GM10847 (cell line): Measurements from ENCODE around the gene SLC39A7.

Experiments
- POLR2A ChIP-seq: IDR thresholded peaks from 2 replicates; pipeline ENCODE4 v1.6.1; 2011; ENCODE audit not compliant: insufficient read length; ENCODE audit errors: extremely low read depth

Gene SLC39A7, protein sequence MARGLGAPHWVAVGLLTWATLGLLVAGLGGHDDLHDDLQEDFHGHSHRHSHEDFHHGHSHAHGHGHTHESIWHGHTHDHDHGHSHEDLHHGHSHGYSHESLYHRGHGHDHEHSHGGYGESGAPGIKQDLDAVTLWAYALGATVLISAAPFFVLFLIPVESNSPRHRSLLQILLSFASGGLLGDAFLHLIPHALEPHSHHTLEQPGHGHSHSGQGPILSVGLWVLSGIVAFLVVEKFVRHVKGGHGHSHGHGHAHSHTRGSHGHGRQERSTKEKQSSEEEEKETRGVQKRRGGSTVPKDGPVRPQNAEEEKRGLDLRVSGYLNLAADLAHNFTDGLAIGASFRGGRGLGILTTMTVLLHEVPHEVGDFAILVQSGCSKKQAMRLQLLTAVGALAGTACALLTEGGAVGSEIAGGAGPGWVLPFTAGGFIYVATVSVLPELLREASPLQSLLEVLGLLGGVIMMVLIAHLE

DNA sequence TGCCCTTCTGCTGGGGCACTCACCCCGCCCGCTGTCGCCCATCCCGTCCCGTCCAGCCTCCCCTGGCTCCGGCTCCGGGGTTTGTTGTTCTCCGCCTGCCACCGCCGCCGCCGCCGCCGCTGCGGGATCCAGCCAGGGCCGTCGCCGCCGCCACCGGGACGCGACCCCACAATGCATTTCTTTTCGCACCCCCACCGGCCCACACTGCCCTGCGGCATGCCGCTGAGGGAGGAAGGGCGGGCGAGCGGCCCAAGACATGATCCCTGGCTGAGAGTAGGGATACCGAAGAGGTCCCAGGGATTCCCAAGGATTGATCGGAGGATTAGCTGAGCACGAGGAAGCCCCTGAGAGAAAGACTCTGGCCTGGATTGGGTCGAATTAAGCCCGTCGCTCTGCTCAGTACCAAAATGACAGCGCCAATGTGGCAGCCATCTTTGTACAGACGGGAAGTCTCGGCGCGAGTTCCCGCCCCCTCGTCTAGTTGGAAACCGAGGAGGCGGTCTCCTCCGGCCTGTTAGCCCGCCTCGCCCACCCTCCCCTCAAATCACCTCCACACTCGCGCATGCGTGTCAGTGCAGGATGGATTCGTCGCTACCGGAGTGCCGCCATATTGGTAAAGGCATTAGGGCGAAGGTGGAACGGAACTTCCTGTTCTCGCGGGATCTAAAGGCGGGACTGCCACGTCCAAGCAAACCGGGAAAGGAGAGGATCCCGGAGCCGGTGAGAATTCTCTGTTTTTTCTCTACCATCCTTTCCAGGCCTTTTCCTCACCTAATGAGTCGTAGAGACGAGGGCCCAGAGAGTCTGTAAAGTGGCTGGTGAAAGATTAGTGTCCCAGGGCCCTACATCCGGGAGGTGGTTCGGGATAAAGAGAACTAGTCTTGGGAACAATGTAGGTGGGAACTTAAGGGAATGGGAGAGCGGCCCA, at the start of gene SLC39A7, which contains the start of gene RXRB:
TSS of gene SLC39A7 (plus strand) at position 649 of the 928 bp plus-strand sequence. CDS start 379 bp downstream, outside the sequence.
TSS of gene RXRB (minus strand) at position 447 of the 928 bp plus-strand sequence. CDS start at position 258, 189 bp downstream.
- peak; percentile 86 for TF ChIP-seq POLR2A

DNA sequence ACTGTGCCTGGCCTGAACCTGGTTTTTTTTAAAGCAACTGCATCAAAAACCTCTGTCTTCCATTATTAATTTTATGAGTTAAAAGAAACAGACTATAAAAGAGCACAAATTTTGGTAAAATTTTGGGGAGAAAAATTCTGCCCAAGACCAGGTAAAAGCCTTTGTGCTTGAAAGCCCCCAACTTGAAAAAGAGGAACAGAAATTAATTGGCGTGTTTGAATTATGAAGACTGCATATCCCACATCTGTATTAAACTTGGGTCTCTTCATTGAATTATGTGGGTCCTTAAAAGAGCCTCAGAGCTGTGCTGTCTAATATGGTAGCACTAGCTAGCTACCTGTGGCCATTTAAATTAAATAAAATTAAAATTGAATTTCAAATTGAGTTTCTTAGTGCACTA, 49.6 kb upstream of the SLC39A7 start:
- TF ChIP-seq POLR2A = no peak

DNA sequence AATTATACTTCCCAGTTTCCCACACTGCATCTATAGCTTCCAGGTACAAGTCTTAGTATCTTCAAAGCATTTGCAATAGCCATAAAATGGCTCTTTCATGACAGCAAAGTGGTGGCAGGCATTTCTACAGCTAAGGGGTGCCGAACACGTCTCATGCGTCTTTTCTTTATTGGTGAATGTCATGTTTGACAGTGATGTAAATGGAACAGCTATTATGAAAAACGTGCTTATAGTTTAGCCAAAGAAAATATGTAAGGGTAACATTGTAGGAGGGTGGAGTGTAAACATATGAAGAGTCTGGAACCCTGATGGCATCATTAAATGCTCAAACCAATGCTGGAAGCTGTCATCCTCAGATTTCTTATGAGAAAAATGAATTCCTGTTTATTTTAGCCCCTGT, 46.3 kb upstream of the SLC39A7 start:
- no peak for TF ChIP-seq POLR2A

DNA sequence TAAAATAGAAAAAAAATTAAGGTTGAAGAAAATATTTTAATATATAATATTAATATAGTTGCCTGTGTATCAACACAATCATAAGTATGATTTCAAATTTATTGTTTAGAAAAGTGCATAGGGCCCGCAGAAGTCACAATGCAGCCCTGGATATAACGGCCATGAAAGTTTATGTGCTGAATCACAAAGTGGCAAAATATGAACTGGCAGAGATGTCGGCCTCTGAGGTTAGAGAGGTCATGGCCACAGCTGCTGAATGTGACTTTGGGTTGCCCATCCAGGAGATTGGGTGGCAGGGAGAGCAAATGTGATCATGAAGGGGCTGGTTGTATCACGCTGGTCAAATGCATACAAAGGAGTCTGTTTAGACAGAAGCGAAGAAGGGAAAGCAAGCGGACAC, 44.1 kb upstream of the SLC39A7 start:
- TF ChIP-seq POLR2A = no peak

DNA sequence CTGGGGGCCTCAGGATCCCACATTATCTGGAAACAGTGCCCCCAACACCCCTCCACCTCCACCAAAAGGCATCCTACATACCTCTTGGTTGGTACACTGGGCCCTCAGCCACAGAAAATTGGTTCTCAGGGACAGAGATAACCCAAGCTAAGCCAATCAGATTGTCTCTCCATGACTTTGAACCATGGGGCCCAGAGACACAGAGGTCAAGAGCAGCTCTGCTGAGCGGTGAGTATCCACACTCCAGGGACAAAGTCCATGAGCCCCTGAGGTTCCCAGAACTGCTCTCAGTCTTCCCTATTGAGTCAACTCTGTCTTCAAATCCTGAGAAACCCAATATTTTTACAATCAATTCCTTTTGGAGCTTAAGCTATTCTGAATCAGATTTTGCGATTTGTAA, 43.7 kb upstream of the SLC39A7 start:
- no peak for TF ChIP-seq POLR2A

DNA sequence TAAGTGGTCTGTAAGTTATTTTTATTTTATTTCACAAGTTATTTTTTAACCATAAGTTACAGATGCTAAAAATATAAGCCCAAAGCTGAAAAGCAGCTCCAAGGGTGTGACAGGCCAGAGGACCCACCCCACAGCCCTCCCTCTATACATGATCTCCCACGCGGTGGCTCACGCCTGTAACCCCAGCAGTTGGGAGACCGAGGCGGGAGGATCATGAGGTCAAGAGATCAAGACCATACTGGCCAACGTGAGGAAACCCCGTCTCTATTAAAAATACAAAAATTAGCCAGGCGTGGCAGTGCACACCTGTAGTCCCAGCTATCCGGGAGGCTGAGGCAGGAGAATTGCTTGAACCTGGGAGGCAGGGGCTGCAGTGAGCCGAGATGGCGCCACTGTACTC, 40.6 kb upstream of the SLC39A7 start:
- TF ChIP-seq POLR2A = no peak

DNA sequence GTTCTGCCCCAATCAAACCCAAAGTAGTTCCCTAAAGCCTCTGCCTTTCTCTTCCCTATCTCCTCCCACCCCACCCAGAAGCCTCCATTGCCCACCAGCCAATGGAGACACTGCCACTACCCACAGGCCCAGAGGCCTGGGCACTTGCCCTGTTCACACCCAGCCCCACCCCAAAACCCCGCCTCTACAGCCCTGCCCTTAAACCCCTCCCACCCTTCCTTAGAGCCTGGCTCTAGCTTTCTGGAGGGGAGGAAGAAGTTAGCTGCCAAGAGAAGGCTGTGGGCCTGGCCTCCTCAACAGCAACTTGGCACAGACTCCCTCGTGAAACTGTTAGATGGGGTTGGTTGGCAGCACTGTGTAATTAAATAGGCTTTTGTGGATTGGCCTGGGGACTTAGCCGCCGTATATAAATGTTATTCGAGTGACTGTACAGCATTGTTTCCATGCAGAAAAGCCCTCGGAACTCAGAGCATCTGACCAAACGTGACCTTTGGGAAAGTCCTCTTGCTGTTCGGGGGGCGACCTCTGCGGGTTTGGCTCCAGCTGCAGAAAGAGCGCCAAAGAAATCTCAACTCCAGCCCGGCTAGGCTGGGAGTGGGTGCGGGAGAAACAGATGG, 39.8 kb upstream of the SLC39A7 start:
- TF ChIP-seq POLR2A = no peak

DNA sequence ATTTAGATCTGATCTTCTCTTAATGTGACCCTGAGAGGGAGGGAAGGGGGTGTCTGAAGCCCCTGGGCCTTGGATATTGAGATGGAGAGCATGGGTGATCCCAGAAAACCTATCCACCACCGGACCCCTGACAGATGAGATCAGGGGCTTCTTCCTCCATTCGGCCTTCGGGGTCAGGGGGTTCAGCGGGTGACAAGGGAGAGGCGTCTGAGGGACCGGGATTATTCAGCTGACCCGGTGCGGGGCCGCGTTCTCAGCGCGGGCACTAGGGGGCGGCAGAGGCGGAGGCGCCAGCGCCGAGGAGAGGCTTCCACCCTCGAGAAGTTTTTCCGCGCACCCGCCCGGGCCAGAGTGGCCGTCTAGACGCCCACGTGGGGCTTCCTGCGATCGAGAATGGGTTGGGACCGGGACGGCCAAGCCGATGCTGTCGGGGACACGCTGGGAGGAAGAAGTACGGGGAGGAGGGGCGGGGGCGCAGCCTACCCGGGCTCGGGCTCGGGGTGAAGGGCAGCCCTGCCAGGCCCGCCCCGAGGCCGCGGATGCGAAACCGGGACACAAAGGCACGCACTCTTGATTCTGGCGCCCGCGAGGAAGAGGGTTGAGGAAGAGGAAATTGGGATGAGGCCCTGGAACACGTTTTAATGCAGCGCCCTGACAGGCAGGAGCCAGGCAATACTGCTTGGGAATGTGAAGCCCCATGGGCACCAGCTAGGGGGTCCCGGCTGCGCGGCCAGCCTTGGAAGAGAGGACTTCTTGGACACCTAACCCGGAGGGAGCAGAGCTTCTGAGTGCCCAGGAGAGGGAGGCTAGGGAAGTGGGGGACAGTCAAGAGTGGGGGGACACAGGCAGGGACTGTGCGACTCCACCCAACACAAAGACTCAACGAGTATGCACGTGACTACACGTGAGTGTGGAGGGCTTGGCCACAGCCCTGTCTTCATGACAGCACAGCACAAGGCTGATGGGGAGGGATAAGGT, 39.0 kb upstream of the SLC39A7 start:
- TF ChIP-seq POLR2A = no peak

DNA sequence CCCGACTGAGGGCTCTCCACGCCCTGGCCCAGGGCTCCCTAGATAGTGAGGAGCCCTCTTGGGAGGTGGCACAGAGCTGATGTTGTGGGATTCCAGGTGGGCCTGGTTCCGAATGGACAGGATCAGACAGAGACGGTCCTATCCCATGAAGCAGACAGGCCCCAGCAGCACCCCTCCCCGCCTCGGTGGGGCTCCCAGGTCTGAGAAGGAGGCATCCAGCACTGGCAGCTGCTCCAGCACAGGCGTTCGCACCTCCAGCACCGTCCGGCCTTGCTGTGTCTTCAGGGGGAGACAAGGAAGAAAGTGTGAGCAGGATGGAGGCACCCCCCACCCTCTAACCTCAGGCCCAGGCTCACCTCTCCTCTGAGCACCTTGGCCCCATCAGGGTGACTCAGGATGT, 37.1 kb upstream of the SLC39A7 start:
- no peak for TF ChIP-seq POLR2A

DNA sequence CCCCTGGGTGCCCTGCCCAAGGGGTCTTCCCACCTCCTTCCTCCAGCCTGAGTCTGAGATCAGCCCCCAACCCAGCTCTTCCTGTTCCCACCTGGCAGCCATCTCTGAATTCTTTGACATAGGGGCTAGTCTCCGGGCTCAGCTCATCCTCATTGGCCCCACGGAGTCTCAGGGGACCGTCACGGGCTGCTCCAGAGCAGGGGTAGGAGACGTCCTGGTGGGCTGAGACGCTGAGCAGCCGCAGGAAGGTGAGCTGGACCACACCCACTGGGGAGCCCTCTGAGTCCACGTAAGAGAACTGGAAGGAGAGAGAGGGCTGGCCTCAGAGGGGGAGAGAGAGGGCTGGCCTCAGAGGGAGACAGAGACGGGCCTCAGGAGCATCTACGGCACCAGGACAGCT, 36.5 kb upstream of the SLC39A7 start:
- TF ChIP-seq POLR2A = no peak

DNA sequence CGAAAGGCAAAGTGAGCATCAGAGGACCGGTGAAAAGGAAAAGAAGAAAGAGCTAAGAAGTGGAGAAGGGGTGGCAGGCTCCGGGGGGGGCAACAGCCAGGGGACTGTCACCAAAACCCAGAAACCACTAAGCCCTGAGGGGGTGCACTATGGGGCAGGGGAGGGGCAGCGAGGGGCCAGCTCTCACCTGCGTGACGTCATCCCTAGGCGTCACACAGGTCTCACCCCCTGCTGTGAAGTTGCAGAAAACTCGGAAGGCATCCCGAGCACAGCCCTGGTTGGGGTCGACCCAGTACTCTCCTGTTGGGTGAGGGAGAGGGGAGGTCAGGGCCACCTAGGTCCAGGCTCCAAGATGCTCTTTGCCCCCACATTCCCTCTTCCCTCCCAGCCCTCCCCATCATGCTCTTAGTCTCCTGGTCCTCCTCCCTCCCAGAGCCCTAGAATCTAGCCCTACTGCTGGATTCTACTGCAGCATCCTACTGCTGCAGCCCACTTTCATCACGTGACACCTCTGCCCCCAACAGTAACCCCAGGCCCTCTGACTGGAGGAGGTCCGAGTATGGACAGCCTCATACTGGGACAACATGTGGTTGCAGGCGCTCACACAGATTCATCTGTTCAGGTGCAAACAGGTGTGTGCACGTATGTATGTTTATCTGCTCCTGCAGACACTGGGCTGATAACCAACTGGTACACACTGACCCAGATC, 35.8 kb upstream of the SLC39A7 start:
- TF ChIP-seq POLR2A = no peak

DNA sequence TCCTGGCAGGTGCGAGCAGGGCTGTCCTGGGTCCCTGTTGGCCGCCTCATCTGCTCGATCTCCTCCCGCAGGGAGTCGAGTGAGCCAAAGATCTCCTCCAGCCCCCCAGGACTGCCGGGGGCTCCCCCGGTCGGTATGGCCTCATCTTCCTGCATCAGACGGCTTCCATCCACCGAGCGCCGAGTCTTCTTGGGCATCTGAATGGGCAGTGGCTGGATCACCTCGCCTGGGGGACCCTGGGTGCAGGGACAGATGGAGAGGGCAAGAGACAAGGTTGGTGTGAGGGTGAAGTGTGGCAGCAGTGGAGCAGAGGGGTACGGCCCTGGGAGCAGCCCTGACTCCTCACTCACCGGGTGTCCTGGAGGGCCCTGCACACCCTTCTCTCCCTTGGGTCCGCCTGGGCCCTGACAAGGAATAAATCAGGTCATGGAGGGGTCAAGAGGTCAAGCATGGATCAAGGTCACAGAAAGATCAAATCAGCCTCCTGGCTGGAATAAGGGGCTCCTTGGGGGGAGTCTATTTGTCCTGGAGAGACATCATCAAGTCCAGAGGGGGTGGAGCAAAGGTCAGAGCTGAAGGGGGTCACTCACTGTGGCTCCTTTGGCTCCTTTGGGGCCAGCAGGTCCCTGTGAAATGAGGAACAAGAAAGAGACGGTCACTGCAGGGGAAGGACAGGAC, 34.9 kb upstream of the SLC39A7 start:
- no peak for TF ChIP-seq POLR2A

DNA sequence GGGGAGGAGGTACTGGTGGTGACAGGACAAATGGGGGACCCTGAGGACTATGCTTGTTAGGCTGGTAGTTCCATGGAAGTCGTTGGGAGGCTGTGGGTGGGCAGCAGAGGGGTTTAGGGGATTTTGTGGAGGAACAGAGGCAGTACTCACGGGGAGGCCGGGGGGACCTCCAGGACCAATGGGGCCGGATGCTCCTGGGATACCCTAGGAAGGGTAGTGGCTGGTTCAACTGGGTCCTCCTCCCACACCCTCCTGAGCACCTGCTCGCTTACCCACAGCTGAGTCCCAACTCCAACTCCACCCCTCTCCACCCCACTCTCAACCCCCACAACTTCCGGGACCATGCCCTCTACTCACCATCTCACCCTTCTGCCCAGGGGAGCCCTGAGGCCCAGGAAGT, 34.3 kb upstream of the SLC39A7 start:
- no peak for TF ChIP-seq POLR2A

DNA sequence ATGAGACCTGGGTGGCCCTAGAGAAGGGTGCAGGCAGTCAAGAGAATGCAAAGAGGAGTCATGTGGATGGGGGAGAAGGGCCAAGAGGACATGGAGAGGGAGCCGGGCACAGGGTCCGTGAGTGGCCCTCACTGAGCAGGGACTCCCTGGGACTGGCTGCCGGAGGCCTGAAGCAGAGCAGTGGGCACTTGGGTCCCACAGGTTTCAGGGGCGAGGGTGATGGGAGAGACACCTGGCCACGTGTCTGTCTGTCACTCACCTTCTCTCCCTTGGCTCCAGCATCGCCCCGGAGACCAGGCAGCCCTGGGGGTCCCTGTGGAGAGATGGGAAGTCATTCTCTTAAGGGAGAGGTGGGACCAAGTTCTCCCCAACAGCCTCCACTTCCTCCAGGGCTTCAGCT, 33.9 kb upstream of the SLC39A7 start:
- TF ChIP-seq POLR2A = no peak
